Measurements from ENCODE around the gene CADM1.

Gene CADM1

GRCh38 chr11:115439969-115440540, 64.2 kb downstream of the CADM1 start:
- DNase-seq, result no peak

GRCh38 chr11:115439385-115439784, 64.8 kb downstream of the CADM1 start:
- DNase-seq, result no peak

GRCh38 chr11:115437902-115438575, 66.2 kb downstream of the CADM1 start:
- no peak for DNase-seq

- DNase-seq, result no peak
These were observed 73.9 kb downstream of the CADM1 start for GRCh38 chr11:115430345-115430744.

GRCh38 chr11:115428306-115428705, 75.9 kb downstream of the CADM1 start:
- no peak for DNase-seq

GRCh38 chr11:115425816-115426215, 78.4 kb downstream of the CADM1 start:
- no peak for DNase-seq

- DNase-seq, result no peak
These were observed 79.0 kb downstream of the CADM1 start for GRCh38 chr11:115425250-115425649.

- DNase-seq, result no peak
These were observed 80.3 kb downstream of the CADM1 start for GRCh38 chr11:115423728-115424459.

GRCh38 chr11:115421992-115422689, 82.1 kb downstream of the CADM1 start:
- DNase-seq, result no peak

GRCh38 chr11:115421352-115421991, 82.7 kb downstream of the CADM1 start:
- DNase-seq, result no peak

GRCh38 chr11:115420505-115420904, 83.7 kb downstream of the CADM1 start:
- no peak for DNase-seq

GRCh38 chr11:115418626-115419025, 85.6 kb downstream of the CADM1 start:
- DNase-seq, result no peak

GRCh38 chr11:115418081-115418480, 86.1 kb downstream of the CADM1 start:
- DNase-seq, result no peak

- no peak for DNase-seq
These were observed 93.1 kb downstream of the CADM1 start for GRCh38 chr11:115411120-115411519.

- no peak for DNase-seq
These were observed 94.5 kb downstream of the CADM1 start for GRCh38 chr11:115409691-115410220.

- no peak for DNase-seq
These were observed 95.0 kb downstream of the CADM1 start for GRCh38 chr11:115409116-115409670.

GRCh38 chr11:115408036-115408921, 95.9 kb downstream of the CADM1 start:
- no peak for DNase-seq

GRCh38 chr11:115407496-115407895, 96.7 kb downstream of the CADM1 start:
- no peak for DNase-seq

GRCh38 chr11:115406404-115406803, 97.8 kb downstream of the CADM1 start:
- no peak for DNase-seq

GRCh38 chr11:115398333-115399080, 105.7 kb downstream of the CADM1 start:
- no peak for DNase-seq

GRCh38 chr11:115396533-115396932, 107.7 kb downstream of the CADM1 start:
- no peak for DNase-seq
